ENCODE results near the gene GTPBP1. TPM values are rescaled to one million over a fixed set of nuclear protein-coding genes. Genes with fewer than 3 reads are reported as not detected.

Gene GTPBP1
- total RNA-seq, 1 donor from 2014 or later = 44.5 TPM

GRCh38 chr22:38760477-38761201, 54.9 kb downstream of the GTPBP1 start:
- Mint-ChIP-seq H3K27me3 (ENCODE audit: unreplicated experiment) (peaks cover 5% of the 10 kb centered on the region), H3K27ac (ENCODE audit: unreplicated experiment) (peak overlapping the region; percentile 25), H3K36me3 (ENCODE audit: low read depth, unreplicated experiment) (no peaks in the 10 kb centered on the region), H3K4me3 (ENCODE audit: unreplicated experiment) (no peak overlapping the region), H3K4me1 (ENCODE audit: unreplicated experiment) (peaks cover 12% of the 10 kb centered on the region), H3K9me3 (ENCODE audit: unreplicated experiment) (no peaks in the 10 kb centered on the region)
- no peak for TF ChIP-seq CTCF (IDR thresholded peaks at IDR 0.05; ENCODE audit: unreplicated experiment)
- no peak for DNase-seq (ENCODE audit: low spot score)

GRCh38 chr22:38761202-38762162, 55.7 kb downstream of the GTPBP1 start:
- Mint-ChIP-seq H3K4me3 (ENCODE audit: unreplicated experiment) (no peak overlapping the region), H3K27me3 (ENCODE audit: unreplicated experiment) (peaks cover 5% of the 10 kb centered on the region), H3K27ac (ENCODE audit: unreplicated experiment) (no peak overlapping the region), H3K36me3 (ENCODE audit: low read depth, unreplicated experiment) (no peaks in the 10 kb centered on the region), H3K4me1 (ENCODE audit: unreplicated experiment) (peaks cover 11% of the 10 kb centered on the region), H3K9me3 (ENCODE audit: unreplicated experiment) (no peaks in the 10 kb centered on the region)
- DNase-seq (ENCODE audit: low spot score) = no peak
- no peak for TF ChIP-seq CTCF (IDR thresholded peaks at IDR 0.05; ENCODE audit: unreplicated experiment)

GRCh38 chr22:38762551-38762983, 56.8 kb downstream of the GTPBP1 start:
- H3K4me3 Mint-ChIP-seq (ENCODE audit: unreplicated experiment) = no peak overlapping the region
- peaks cover under 1% of the 10 kb centered on the region for H3K4me1 Mint-ChIP-seq (ENCODE audit: unreplicated experiment)
- DNase-seq (ENCODE audit: low spot score) = no peak
- no peak overlapping the region for H3K27ac Mint-ChIP-seq (ENCODE audit: unreplicated experiment)
- no peaks in the 10 kb centered on the region for H3K36me3 Mint-ChIP-seq (ENCODE audit: low read depth, unreplicated experiment)
- H3K9me3 Mint-ChIP-seq (ENCODE audit: unreplicated experiment) = no peaks in the 10 kb centered on the region
- no peak for TF ChIP-seq CTCF (IDR thresholded peaks at IDR 0.05; ENCODE audit: unreplicated experiment)
- peaks cover 3% of the 10 kb centered on the region for H3K27me3 Mint-ChIP-seq (ENCODE audit: unreplicated experiment)

- peaks cover 3% of the 10 kb centered on the region for H3K4me1 Mint-ChIP-seq (ENCODE audit: unreplicated experiment)
- DNase-seq (ENCODE audit: low spot score) = peak; percentile 76
- no peaks in the 10 kb centered on the region for H3K9me3 Mint-ChIP-seq (ENCODE audit: unreplicated experiment)
- peak; percentile 58 for TF ChIP-seq CTCF (IDR thresholded peaks at IDR 0.05; ENCODE audit: unreplicated experiment)
- H3K27me3 Mint-ChIP-seq (ENCODE audit: unreplicated experiment) = peaks cover 9% of the 10 kb centered on the region
- no peak overlapping the region for H3K27ac Mint-ChIP-seq (ENCODE audit: unreplicated experiment)
- H3K4me3 Mint-ChIP-seq (ENCODE audit: unreplicated experiment) = no peak overlapping the region
- H3K36me3 Mint-ChIP-seq (ENCODE audit: low read depth, unreplicated experiment) = peaks cover 1% of the 10 kb centered on the region
Measured at GRCh38 chr22:38766076-38766777, 60.5 kb downstream of the GTPBP1 start.

Measured in endothelial cell (in vitro differentiated cells).